ENCODE measurements around the gene MED25.

- no peak for TF ChIP-seq CTCF (conservative IDR thresholded peaks at IDR 0.05; ENCODE audit: low read depth, low read length)
- no peak for TF ChIP-seq EZH2 (IDR thresholded peaks at IDR 0.05; ENCODE audit: borderline replicate concordance, low read depth, low read length, poor library complexity, severe bottlenecking)
Measured at GRCh38 chr19:49790866-49791265, 27.2 kb upstream of the MED25 start.
